AG20443 (cell line): ENCODE data around the gene CARD16.
"Not testable (repeated sequence)": the region's sequence is repeated elsewhere in the genome, so short reads cannot be mapped to it uniquely, and the experiment has no call there.

Experiments
- DNase-seq: peaks from one replicate; pipeline ENCODE4 v3.0.0; 2012; ENCODE audit warnings: low spot score, mixed read lengths

Gene CARD16

GRCh38 chr11:105049481-105049880, 4.3 kb upstream of the CARD16 start:
- DNase-seq = no peak

- peak; percentile 93 for DNase-seq
These were observed 1.9 kb upstream of the CARD16 start for GRCh38 chr11:105046898-105047579.

- DNase-seq = peak; percentile 22
These were observed 651 bp upstream of the CARD16 start for GRCh38 chr11:105045676-105046296.

- DNase-seq = no peak
These were observed 3.0 kb downstream of the CARD16 start for GRCh38 chr11:105042178-105042577.

- DNase-seq = no peak
These were observed 4.4 kb downstream of the CARD16 start for GRCh38 chr11:105040703-105041102.

GRCh38 chr11:105034813-105035620, 10.1 kb downstream of the CARD16 start, which contains the start of gene CASP1:
CASP1 (minus strand) TSS chr11:105035144; CDS start chr11:105035113, 31 bp downstream.
- peak; percentile 71 for DNase-seq

GRCh38 chr11:105034388-105034787, 10.7 kb downstream of the CARD16 start:
- not testable (repeated sequence) for DNase-seq

GRCh38 chr11:105033781-105034180, 11.4 kb downstream of the CARD16 start:
- no peak for DNase-seq

GRCh38 chr11:105033343-105033742, 11.8 kb downstream of the CARD16 start:
- DNase-seq = peak; percentile 7

GRCh38 chr11:105032495-105032894, 12.6 kb downstream of the CARD16 start:
- DNase-seq = no peak

- DNase-seq = no peak
These were observed 17.5 kb downstream of the CARD16 start for GRCh38 chr11:105027678-105028077.

- DNase-seq = no peak
These were observed 20.7 kb downstream of the CARD16 start for GRCh38 chr11:105024394-105024793.

- DNase-seq = no peak
These were observed 22.1 kb downstream of the CARD16 start, which contains the start of gene CASP5 for GRCh38 chr11:105023003-105023402. CASP5 (minus strand) TSS chr11:105023168; CDS start chr11:105023136, 32 bp downstream.

- no peak for DNase-seq
These were observed 22.6 kb downstream of the CARD16 start for GRCh38 chr11:105022527-105022926.

- no peak for DNase-seq
These were observed 37.7 kb downstream of the CARD16 start for GRCh38 chr11:105007463-105007862.

GRCh38 chr11:105005451-105005845, 39.7 kb downstream of the CARD16 start:
- no peak for DNase-seq

- DNase-seq = no peak
These were observed 41.1 kb downstream of the CARD16 start for GRCh38 chr11:105004021-105004420.

- no peak for DNase-seq
These were observed 42.0 kb downstream of the CARD16 start for GRCh38 chr11:105003151-105003550.

GRCh38 chr11:105000797-105001196, 44.3 kb downstream of the CARD16 start:
- DNase-seq = no peak

GRCh38 chr11:105000167-105000566, 45.0 kb downstream of the CARD16 start:
- no peak for DNase-seq

GRCh38 chr11:104999721-105000120, 45.4 kb downstream of the CARD16 start:
- DNase-seq = no peak

GRCh38 chr11:104997288-104997687, 47.8 kb downstream of the CARD16 start:
- DNase-seq = no peak

GRCh38 chr11:104995001-104995408, 50.1 kb downstream of the CARD16 start:
- DNase-seq = no peak
